ENCODE results near the gene STXBP2. TPM values are rescaled to one million over a fixed set of nuclear protein-coding genes. Genes with fewer than 3 reads are reported as not detected.

STXBP2 gene
- total RNA-seq, 1 experiment from 2014 or later: 92.5 TPM

- Mint-ChIP-seq H3K4me3 (no peak overlapping the region), H3K9me3 (peaks cover 0 to 3% of the 10 kb centered on the region in 2 experiments; a peak in 3 of 5 replicates), H3K36me3 (ENCODE audit: insufficient read depth in 1 of 3, low read depth in 3 of 3) (no peaks in the 10 kb centered on the region; a peak in 1 of 7 replicates), H3K27ac (no peak overlapping the region), H3K27me3 (ENCODE audit: low read depth) (peaks cover 55% of the 10 kb centered on the region), H3K4me1 (peaks cover 3 to 4% of the 10 kb centered on the region in 2 experiments)
- Histone ChIP-seq H2BK20ac (ENCODE audit: low read depth, low read length, poor library complexity, severe bottlenecking) (no peak overlapping the region), H3K27me3 (ENCODE audit: insufficient read depth, low read length) (peaks cover 4% of the 10 kb centered on the region; the same call in 1 of the 2 replicates), H3K79me2 (ENCODE audit: insufficient read depth, low read length) (no peaks in the 10 kb centered on the region), H3K4me1 (ENCODE audit: insufficient read depth, low read length) (no peaks in the 10 kb centered on the region), H2BK120ac (ENCODE audit: low read depth, low read length, poor library complexity, severe bottlenecking) (no peak overlapping the region), H2BK12ac (ENCODE audit: insufficient read length, low read depth, low read length) (no peak overlapping the region), H3T11ph (ENCODE audit: low read length) (no peak overlapping the region), H3K14ac (ENCODE audit: insufficient read depth, low read length) (no peak overlapping the region), H3K23me2 (ENCODE audit: insufficient read length, low read depth, low read length, poor library complexity, severe bottlenecking) (no peaks in the 10 kb centered on the region), H4K91ac (ENCODE audit: insufficient read length, low read depth, low read length) (no peak overlapping the region), H3K27ac (ENCODE audit: insufficient read length, low read depth, low read length) (no peak overlapping the region), H3K23ac (ENCODE audit: insufficient read length, low read depth, low read length) (no peak overlapping the region), H3K4ac (ENCODE audit: low read depth, low read length) (no peak overlapping the region), H3K9me3 (ENCODE audit: control insufficient read depth, low read depth, low read length) (no peaks in the 10 kb centered on the region), H4K5ac (ENCODE audit: insufficient read length, low read depth, low read length) (no peak overlapping the region), H3K56ac (ENCODE audit: insufficient read length, low read depth, low read length) (no peak overlapping the region), H2AK5ac (ENCODE audit: insufficient read length, low read length) (no peak overlapping the region), H3K18ac (ENCODE audit: insufficient read length, low read depth, low read length) (no peak overlapping the region), H4K8ac (replicated peaks; ENCODE audit: insufficient read length, low read depth, low read length) (no peak overlapping the region), H2AFZ (ENCODE audit: low read length) (no peak overlapping the region), H3K9ac (ENCODE audit: extremely low read depth, insufficient read length, low read length) (no peak overlapping the region), H2BK5ac (ENCODE audit: insufficient read length, low read length) (no peak overlapping the region), H4K20me1 (ENCODE audit: control insufficient read depth, insufficient read depth, insufficient read length) (no peaks in the 10 kb centered on the region), H3K4me2 (ENCODE audit: insufficient read depth, insufficient read length, low read length) (no peak overlapping the region), H3K79me1 (ENCODE audit: insufficient read depth, low read depth, low read length, poor library complexity, severe bottlenecking) (no peaks in the 10 kb centered on the region), H2BK15ac (ENCODE audit: low read depth, low read length) (no peak overlapping the region)
- TF ChIP-seq CTCF (conservative IDR thresholded peaks at IDR 0.05): no peak
- DNase-seq: no peak
- WGBS (ENCODE audit: extremely low coverage, insufficient read length, low lambda C conversion rate): no CpG with 5 or more reads among the region's 2 CpGs
Measured at GRCh38 chr19:7650148-7650547, 13.2 kb downstream of the STXBP2 start.
